Measurements from ENCODE around the gene GABBR2. TPM values are rescaled to one million over a fixed set of nuclear protein-coding genes. Genes with fewer than 3 reads are reported as not detected.

The GABBR2 gene
- total RNA-seq, 1 donor from 2014 or later, result 0.84 TPM

DNA sequence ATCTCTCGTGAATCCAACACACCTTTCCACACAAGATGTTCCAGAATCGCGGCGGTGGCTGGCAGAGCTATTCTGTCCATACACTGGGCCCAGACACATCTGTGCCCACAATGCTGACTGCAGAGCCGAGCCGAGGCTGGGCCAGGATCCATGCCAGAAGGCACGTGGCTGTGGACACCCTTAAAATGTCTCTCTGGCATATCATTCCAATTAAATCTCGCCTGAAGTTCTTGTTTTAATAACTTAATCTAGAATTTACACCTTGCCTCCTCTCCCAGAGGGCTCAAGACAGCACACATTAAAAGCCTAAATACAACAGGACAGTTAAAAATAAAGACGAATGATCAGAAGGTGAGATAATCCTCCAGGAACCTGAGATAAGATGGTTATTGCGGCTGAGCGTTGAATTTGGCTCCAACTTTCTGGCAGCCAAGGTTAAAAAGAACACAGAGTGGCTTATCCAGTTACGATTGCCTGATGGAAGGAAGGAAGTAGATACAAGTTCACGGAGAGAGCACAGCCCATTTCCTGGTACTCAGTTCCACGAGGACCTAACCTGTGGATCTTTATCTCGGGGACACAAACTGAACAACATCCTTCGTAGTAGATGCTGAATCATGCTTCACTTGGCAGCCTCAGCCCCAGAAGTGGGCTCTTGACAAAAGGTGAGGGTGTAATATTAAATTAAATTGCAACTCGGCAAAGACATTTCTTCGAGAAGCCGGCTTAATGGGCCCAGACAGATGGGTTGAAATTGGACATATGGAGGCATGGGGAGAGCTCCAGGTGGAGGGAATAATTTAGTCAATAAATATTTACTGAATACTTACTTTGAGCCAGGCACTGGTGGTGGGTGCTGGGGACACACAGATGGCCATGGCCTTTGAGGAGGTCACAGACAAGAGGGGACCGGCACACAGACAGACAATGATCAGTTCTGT lies 367.3 kb downstream of the GABBR2 start:
- TF ChIP-seq, protein P1, sequence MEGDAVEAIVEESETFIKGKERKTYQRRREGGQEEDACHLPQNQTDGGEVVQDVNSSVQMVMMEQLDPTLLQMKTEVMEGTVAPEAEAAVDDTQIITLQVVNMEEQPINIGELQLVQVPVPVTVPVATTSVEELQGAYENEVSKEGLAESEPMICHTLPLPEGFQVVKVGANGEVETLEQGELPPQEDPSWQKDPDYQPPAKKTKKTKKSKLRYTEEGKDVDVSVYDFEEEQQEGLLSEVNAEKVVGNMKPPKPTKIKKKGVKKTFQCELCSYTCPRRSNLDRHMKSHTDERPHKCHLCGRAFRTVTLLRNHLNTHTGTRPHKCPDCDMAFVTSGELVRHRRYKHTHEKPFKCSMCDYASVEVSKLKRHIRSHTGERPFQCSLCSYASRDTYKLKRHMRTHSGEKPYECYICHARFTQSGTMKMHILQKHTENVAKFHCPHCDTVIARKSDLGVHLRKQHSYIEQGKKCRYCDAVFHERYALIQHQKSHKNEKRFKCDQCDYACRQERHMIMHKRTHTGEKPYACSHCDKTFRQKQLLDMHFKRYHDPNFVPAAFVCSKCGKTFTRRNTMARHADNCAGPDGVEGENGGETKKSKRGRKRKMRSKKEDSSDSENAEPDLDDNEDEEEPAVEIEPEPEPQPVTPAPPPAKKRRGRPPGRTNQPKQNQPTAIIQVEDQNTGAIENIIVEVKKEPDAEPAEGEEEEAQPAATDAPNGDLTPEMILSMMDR (IDR thresholded peaks at IDR 0.05), result no peak
- DNase-seq (no peak), ATAC-seq (peak; percentile 36)
- Histone ChIP-seq H3K27me3 (no peaks in the 10 kb centered on the region), H3K4me1 (no peaks in the 10 kb centered on the region), H3K36me3 (no peaks in the 10 kb centered on the region), H3K4me3 (no peak overlapping the region), H3K27ac (no peak overlapping the region), H3K9me3 (no peaks in the 10 kb centered on the region)
- intact Hi-C loops (cut with DNase I), result no loop called here

DNA sequence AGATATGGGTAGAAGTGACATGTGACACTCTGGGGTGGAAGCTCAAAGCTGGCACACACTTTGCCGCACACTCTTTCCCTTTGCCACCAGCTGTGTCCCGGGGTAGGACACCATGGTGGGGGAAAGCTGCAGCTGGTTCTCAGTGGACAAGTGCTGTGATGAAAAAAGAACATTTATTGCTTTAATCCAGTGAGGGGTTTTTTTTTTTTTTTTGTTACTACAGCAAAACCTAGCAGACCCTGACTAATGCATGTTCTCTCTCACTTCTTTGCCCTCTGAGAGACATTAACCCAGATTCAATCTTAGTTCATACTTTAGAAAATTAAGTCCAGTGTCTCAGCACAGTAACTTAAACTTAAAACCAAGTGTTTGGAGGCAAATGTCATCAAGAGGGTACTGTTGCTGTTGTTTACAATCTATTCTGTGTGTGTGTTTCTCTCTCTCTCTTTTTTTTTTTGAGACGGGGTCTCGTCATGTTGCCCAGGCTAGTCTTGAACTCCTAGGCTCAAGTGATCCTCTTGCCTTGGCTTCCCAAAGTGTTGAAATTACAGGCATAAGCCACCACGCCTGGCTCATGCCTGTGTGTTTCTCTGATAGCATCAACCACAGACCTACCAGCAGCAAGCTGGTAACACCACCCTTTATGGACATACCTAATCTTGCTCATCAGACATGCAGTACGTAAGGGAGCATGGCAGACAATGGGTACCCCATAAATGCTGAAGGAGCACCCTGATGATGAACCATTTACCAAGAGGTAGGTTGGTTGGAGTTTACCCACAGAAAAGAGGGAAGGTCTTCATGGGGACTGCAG lies 368.5 kb downstream of the GABBR2 start:
- DNase-seq (no peak), ATAC-seq (no peak)
- Histone ChIP-seq H3K36me3 (no peaks in the 10 kb centered on the region), H3K9me3 (no peaks in the 10 kb centered on the region), H3K4me3 (no peak overlapping the region), H3K27me3 (no peaks in the 10 kb centered on the region), H3K27ac (no peak overlapping the region), H3K4me1 (no peaks in the 10 kb centered on the region)
- TF ChIP-seq, protein P1 (IDR thresholded peaks at IDR 0.05), result no peak
- intact Hi-C loops (cut with DNase I), result no loop called here

DNA sequence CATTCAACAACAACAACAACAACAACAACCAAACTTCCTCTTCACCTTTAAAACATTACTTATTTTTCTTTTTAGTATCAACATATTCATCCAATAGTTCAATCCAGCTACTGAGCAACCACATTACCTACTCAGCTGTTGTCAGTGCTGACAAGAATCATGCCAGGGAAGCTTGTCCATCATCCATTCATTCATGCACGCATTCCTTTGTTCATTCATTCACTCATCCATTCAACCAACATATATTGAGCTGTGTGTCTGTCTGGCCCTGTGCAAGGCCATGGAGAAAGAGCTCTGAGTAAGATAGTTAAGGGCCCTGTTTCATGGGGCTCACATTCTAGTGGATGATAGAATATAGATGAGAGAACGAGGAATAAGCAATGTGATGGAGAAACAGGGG lies 373.1 kb downstream of the GABBR2 start:
- ATAC-seq, result no peak

DNA sequence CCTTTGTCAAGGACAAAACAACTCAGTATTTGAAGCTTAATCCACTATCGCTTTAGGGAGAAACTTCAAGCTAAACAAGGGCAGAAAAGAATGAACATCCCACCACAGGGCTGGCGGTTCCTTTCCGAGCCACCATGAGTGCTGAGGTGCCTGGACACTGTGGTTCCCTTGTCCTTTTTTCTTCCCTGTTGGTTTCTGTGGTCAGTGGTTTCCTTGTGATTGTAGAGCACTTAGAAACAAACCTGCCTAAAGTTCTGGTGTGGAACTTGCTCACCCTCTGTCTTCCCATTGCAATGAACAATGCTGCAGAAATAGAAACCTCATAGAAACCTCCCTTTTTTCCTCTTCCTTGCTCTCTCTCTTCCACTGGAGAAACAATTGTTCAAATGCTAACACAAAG lies 373.9 kb downstream of the GABBR2 start:
- intact Hi-C loops (cut with DNase I), result no loop called here
- no peaks in the 10 kb centered on the region for H3K9me3 ChIP-seq
- no peaks in the 10 kb centered on the region for H3K4me1 ChIP-seq
- no peaks in the 10 kb centered on the region for H3K36me3 ChIP-seq
- H3K27me3 ChIP-seq, result no peaks in the 10 kb centered on the region
- TF ChIP-seq, protein P1 (IDR thresholded peaks at IDR 0.05), result no peak
- ATAC-seq (no peak), DNase-seq (no peak)
- H3K27ac ChIP-seq, result no peak overlapping the region
- no peak overlapping the region for H3K4me3 ChIP-seq

More for the DNA sequence above, 373.1 kb downstream of the GABBR2 start:
- H3K27me3 ChIP-seq, result no peaks in the 10 kb centered on the region
- TF ChIP-seq, protein P1 (IDR thresholded peaks at IDR 0.05), result no peak
- intact Hi-C loops (cut with DNase I), result no loop called here
- H3K4me3 ChIP-seq, result no peak overlapping the region
- H3K4me1 ChIP-seq, result no peaks in the 10 kb centered on the region
- no peak overlapping the region for H3K27ac ChIP-seq
- H3K36me3 ChIP-seq, result no peaks in the 10 kb centered on the region
- no peak for DNase-seq
- H3K9me3 ChIP-seq, result no peaks in the 10 kb centered on the region

DNA sequence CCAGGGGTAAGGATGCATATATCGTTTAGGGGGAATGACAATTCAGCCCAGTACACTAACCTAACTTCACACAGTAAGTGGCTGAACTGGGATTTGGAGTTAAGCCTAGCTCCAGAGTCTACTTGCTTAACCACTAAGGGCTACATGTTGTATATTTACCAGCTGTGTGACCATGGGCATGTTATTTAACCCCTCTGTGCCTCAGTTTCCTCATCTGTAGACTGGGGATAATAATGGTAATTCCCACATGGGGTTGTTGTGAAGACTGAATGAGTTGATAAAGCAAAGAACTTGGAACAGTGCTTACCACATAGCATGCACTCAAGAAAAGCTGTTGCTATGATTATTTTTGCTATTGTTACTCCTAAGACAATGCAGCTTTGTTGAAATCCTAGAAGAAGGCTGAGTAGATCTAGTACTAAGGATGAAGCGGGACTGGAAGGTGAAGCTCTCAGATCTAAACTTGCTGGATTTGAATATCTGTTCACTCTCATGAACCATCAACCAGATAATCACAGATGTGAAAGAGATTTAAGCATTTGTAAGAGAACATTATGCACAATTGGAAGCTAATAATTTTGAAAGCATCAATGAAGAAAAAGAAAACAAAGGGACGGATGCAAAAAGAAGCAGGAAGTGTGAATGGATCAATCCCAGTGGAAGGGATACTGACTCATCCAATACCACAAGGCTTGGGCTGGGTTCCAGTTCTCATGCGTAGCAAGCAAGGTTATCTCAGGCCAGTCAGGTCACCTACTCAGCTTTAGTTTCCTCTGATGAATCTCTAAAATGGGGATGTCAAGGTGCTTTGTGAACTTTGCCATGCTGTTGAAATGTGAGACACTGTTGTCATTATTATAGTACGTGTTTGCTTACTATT lies 374.8 kb downstream of the GABBR2 start:
- Histone ChIP-seq H3K4me3 (no peak overlapping the region), H3K9me3 (no peaks in the 10 kb centered on the region), H3K4me1 (no peaks in the 10 kb centered on the region), H3K27me3 (no peaks in the 10 kb centered on the region), H3K27ac (no peak overlapping the region), H3K36me3 (no peaks in the 10 kb centered on the region)
- TF ChIP-seq, protein P1 (IDR thresholded peaks at IDR 0.05), result no peak
- DNase-seq, result no peak
- no peak for ATAC-seq
- intact Hi-C loops (cut with DNase I), result no loop called here
